Activated CD8-positive, alpha-beta memory T cell treated with anti-CD3 and anti-CD28 coated beads, Interleukin-2, amount 10 ng/mL, durations not matched to agents 7 days and 5 days (primary cell): ENCODE measurements around the gene ADAMTS7. TPM values are rescaled to one million over a fixed set of nuclear protein-coding genes. Genes with fewer than 3 reads are reported as not detected.
"Not testable (repeated sequence)": the region's sequence is repeated elsewhere in the genome, so short reads cannot be mapped to it uniquely, and the experiment has no call there.

Experiments
- ATAC-seq: fragments of 150-1000 bp; cut with Tn5 transposase; one replicate; pipeline ENCODE4 v1.10.0; 2021; ENCODE audit warnings: moderate library complexity
- CTCF ChIA-PET: fragments of 350-600 bp; sonication (Branson Sonifier 250); formaldehyde crosslinking; loops from one replicate; lab custom pipeline; 2021; ENCODE audit warnings: antibody characterized with exemption; lab: Charles Lee
- DNase-seq: peaks from one replicate; pipeline ENCODE4 v3.0.0-alpha.2; 2020
- H3K27ac Mint-ChIP-seq: one replicate; pipeline ENCODE4 v1.8.0; 2021; ENCODE audit warnings: mild to moderate bottlenecking, mixed read lengths
- H3K27me3 Mint-ChIP-seq: one replicate; pipeline ENCODE4 v1.8.0; 2021; ENCODE audit warnings: mixed read lengths
- H3K36me3 Mint-ChIP-seq: one replicate; pipeline ENCODE4 v1.8.0; 2021; ENCODE audit warnings: mild to moderate bottlenecking, mixed read lengths
- H3K4me1 Mint-ChIP-seq: one replicate; pipeline ENCODE4 v1.8.0; 2021; ENCODE audit warnings: mixed read lengths
- H3K4me3 Mint-ChIP-seq: one replicate; pipeline ENCODE4 v1.8.0; 2021; ENCODE audit warnings: mild to moderate bottlenecking, moderate library complexity, mixed read lengths
- H3K9me3 Mint-ChIP-seq: one replicate; pipeline ENCODE4 v1.8.0; 2022; ENCODE audit warnings: low read depth, mixed read lengths
- total RNA-seq, 2 experiments: library from RNA; stranded (reverse); gene quantifications; one replicate each; pipeline ENCODE4 v1.2.3, GENCODE V29; 2021

ADAMTS7 gene
- total RNA-seq, 2 experiments from 2014 or later = 0.18 to 0.28 TPM

GRCh38 chr15:78773765-78774450 is 37.4 kb downstream of the ADAMTS7 start:
- H3K4me3 Mint-ChIP-seq, ATAC-seq, H3K27me3 Mint-ChIP-seq, H3K27ac Mint-ChIP-seq, H3K9me3 Mint-ChIP-seq, H3K36me3 Mint-ChIP-seq, CTCF ChIA-PET, DNase-seq, H3K4me1 Mint-ChIP-seq: not testable (repeated sequence)

GRCh38 chr15:78772738-78773137 is 38.5 kb downstream of the ADAMTS7 start:
- H3K9me3 Mint-ChIP-seq = no peaks in the 10 kb centered on the region
- H3K27me3 Mint-ChIP-seq = no peaks in the 10 kb centered on the region
- CTCF ChIA-PET = no interaction called here
- no peak overlapping the region for H3K27ac Mint-ChIP-seq
- no peaks in the 10 kb centered on the region for H3K36me3 Mint-ChIP-seq
- no peak for DNase-seq
- H3K4me3 Mint-ChIP-seq = no peak overlapping the region
- no peaks in the 10 kb centered on the region for H3K4me1 Mint-ChIP-seq
- ATAC-seq = no peak

- CTCF ChIA-PET, H3K27me3 Mint-ChIP-seq, H3K9me3 Mint-ChIP-seq, DNase-seq, H3K4me1 Mint-ChIP-seq, H3K27ac Mint-ChIP-seq, ATAC-seq, H3K36me3 Mint-ChIP-seq, H3K4me3 Mint-ChIP-seq: not testable (repeated sequence)
These were observed 39.7 kb downstream of the ADAMTS7 start for GRCh38 chr15:78771436-78772000.

- H3K36me3 Mint-ChIP-seq, H3K4me3 Mint-ChIP-seq, H3K4me1 Mint-ChIP-seq, ATAC-seq, H3K27ac Mint-ChIP-seq, DNase-seq, H3K9me3 Mint-ChIP-seq, H3K27me3 Mint-ChIP-seq, CTCF ChIA-PET: not testable (repeated sequence)
These were observed 40.2 kb downstream of the ADAMTS7 start for GRCh38 chr15:78771020-78771419.

GRCh38 chr15:78769473-78770225 is 41.6 kb downstream of the ADAMTS7 start:
- ATAC-seq, DNase-seq, H3K27me3 Mint-ChIP-seq, H3K9me3 Mint-ChIP-seq, H3K36me3 Mint-ChIP-seq, CTCF ChIA-PET, H3K4me3 Mint-ChIP-seq, H3K4me1 Mint-ChIP-seq, H3K27ac Mint-ChIP-seq: not testable (repeated sequence)

- ATAC-seq (no peak), DNase-seq (no peak)
- Mint-ChIP-seq H3K27me3 (no peaks in the 10 kb centered on the region), H3K36me3 (no peaks in the 10 kb centered on the region), H3K27ac (no peak overlapping the region), H3K4me3 (no peak overlapping the region), H3K9me3 (no peaks in the 10 kb centered on the region), H3K4me1 (no peaks in the 10 kb centered on the region)
- CTCF ChIA-PET = no interaction called here
These were observed 42.5 kb downstream of the ADAMTS7 start for GRCh38 chr15:78768531-78769408.

- H3K27ac Mint-ChIP-seq = no peak overlapping the region
- no peaks in the 10 kb centered on the region for H3K9me3 Mint-ChIP-seq
- no peak for ATAC-seq
- CTCF ChIA-PET = no interaction called here
- DNase-seq = no peak
- no peaks in the 10 kb centered on the region for H3K36me3 Mint-ChIP-seq
- H3K4me3 Mint-ChIP-seq = no peak overlapping the region
- no peaks in the 10 kb centered on the region for H3K4me1 Mint-ChIP-seq
- no peaks in the 10 kb centered on the region for H3K27me3 Mint-ChIP-seq
These were observed 43.2 kb downstream of the ADAMTS7 start for GRCh38 chr15:78768096-78768495.

GRCh38 chr15:78767331-78767951 is 43.8 kb downstream of the ADAMTS7 start:
- Mint-ChIP-seq H3K4me1 (no peaks in the 10 kb centered on the region), H3K9me3 (no peaks in the 10 kb centered on the region), H3K27me3 (no peaks in the 10 kb centered on the region), H3K27ac (no peak overlapping the region), H3K4me3 (no peak overlapping the region), H3K36me3 (no peaks in the 10 kb centered on the region)
- CTCF ChIA-PET = no interaction called here
- ATAC-seq (no peak), DNase-seq (no peak)

- DNase-seq, H3K9me3 Mint-ChIP-seq, H3K27ac Mint-ChIP-seq, H3K4me3 Mint-ChIP-seq, H3K36me3 Mint-ChIP-seq, H3K27me3 Mint-ChIP-seq, ATAC-seq, H3K4me1 Mint-ChIP-seq, CTCF ChIA-PET: not testable (repeated sequence)
These were observed 44.6 kb downstream of the ADAMTS7 start for GRCh38 chr15:78766641-78767071.

- Mint-ChIP-seq H3K36me3 (no peaks in the 10 kb centered on the region), H3K9me3 (no peaks in the 10 kb centered on the region), H3K4me3 (no peak overlapping the region), H3K4me1 (peaks cover 13% of the 10 kb centered on the region), H3K27me3 (no peaks in the 10 kb centered on the region), H3K27ac (no peak overlapping the region)
- CTCF ChIA-PET = no interaction called here
- DNase-seq = no peak
- no peak for ATAC-seq
These were observed 45.2 kb downstream of the ADAMTS7 start for GRCh38 chr15:78766041-78766440.

- ATAC-seq, H3K9me3 Mint-ChIP-seq, H3K36me3 Mint-ChIP-seq, CTCF ChIA-PET, H3K27me3 Mint-ChIP-seq, H3K27ac Mint-ChIP-seq, DNase-seq, H3K4me3 Mint-ChIP-seq: not testable (repeated sequence)
- H3K4me1 Mint-ChIP-seq = peaks cover 19% of the 10 kb centered on the region
These were observed 46.0 kb downstream of the ADAMTS7 start for GRCh38 chr15:78765154-78765860.

- CTCF ChIA-PET, DNase-seq, ATAC-seq: not testable (repeated sequence)
These were observed 46.7 kb downstream of the ADAMTS7 start for GRCh38 chr15:78764340-78765153.

More at GRCh38 chr15:78764340-78765153, 46.7 kb downstream of the ADAMTS7 start:
- H3K27ac Mint-ChIP-seq, H3K36me3 Mint-ChIP-seq, H3K27me3 Mint-ChIP-seq, H3K4me3 Mint-ChIP-seq, H3K9me3 Mint-ChIP-seq: not testable (repeated sequence)
- H3K4me1 Mint-ChIP-seq = peaks cover 19% of the 10 kb centered on the region
